SK-N-SH (cell line): Measurements from ENCODE around the gene TBXT. TPM values are rescaled to one million over a fixed set of nuclear protein-coding genes. Genes with fewer than 3 reads are reported as not detected.

ENCODE experiments used
- CTCF ChIA-PET: fragments of 300-600, 350-600 bp; formaldehyde crosslinking; extraction: SDS; loops from one replicate; lab custom pipeline; 2021; lab: Yijun Ruan, JAX
- POLR2A ChIA-PET: fragments of 350-600 bp; sonication (Branson Sonifier 250); formaldehyde crosslinking; extraction: SDS; loops from one replicate; lab custom pipeline; 2020; ENCODE audit warnings: antibody characterized with exemption, inconsistent platforms; lab: Yijun Ruan, JAX
- DNase-seq: peaks from one replicate; pipeline ENCODE4 v3.0.0; 2012
- H2AFZ ChIP-seq: fragments of 200-600 bp; sonication (generic); 2 replicates; pipeline ENCODE4 v1.8.1; 2016; ENCODE audit warnings: antibody characterized with exemption, mild to moderate bottlenecking, low read depth
- H3F3A ChIP-seq: fragments of 200-600 bp; sonication (generic); replicated peaks from 2 replicates; pipeline ENCODE3; 2016; ENCODE audit warnings: antibody characterized with exemption, mild to moderate bottlenecking; ENCODE audit not compliant: insufficient read depth
- H3K27ac ChIP-seq, 2 experiments: fragments of 200-500 bp in 1 of 2; fragments of 200-600 bp in 1 of 2; sonication (Bioruptor generic) in 1 of 2; sonication (generic), shearing (Covaris generic) in 1 of 2; 2 replicates each; pipeline versions ENCODE4 v1.5.1 to v1.6.1; 2014 to 2016; ENCODE audit warnings: low read depth in 2 of 2, inconsistent platforms in 1 of 2, low read length in 1 of 2, mild to moderate bottlenecking in 1 of 2, mixed read lengths in 1 of 2
- H3K27me3 ChIP-seq: fragments of 200-600 bp; sonication (generic), shearing (Covaris generic); 2 replicates; pipeline ENCODE4 v1.6.1; 2016; ENCODE audit warnings: mixed run types; ENCODE audit not compliant: insufficient read depth
- H3K36me3 ChIP-seq, 2 experiments: fragments of 200-500 bp in 1 of 2; fragments of 200-600 bp in 1 of 2; sonication (Bioruptor generic) in 1 of 2; sonication (generic) in 1 of 2; replicated peaks in 1 of 2; 2 replicates each; pipeline versions ENCODE3 to v1.5.1; 2014 to 2016; ENCODE audit warnings: low read length in 1 of 2, mild to moderate bottlenecking in 1 of 2; ENCODE audit not compliant: insufficient read depth in 2 of 2, control insufficient read depth in 1 of 2
- H3K4me1 ChIP-seq, 2 experiments: fragments of 200-500 bp in 1 of 2; fragments of 200-600 bp in 1 of 2; sonication (Bioruptor generic) in 1 of 2; sonication (generic), shearing (Covaris generic) in 1 of 2; 2 replicates each; pipeline versions ENCODE4 v1.5.1 to v1.6.1; 2014 to 2016; ENCODE audit warnings: low read depth in 1 of 2, low read length in 1 of 2, mixed run types in 1 of 2; ENCODE audit not compliant: insufficient read depth in 2 of 2, control insufficient read depth in 1 of 2
- H3K4me2 ChIP-seq: fragments of 200-600 bp; sonication (generic), shearing (Covaris generic); 2 replicates; pipeline ENCODE4 v1.6.1; 2017; ENCODE audit warnings: mixed run types
- H3K4me3 ChIP-seq, 2 experiments: fragments of 200-500 bp in 1 of 2; fragments of 200-600 bp in 1 of 2; sonication (Bioruptor generic) in 1 of 2; sonication (generic), shearing (Covaris generic) in 1 of 2; 2 replicates each; pipeline versions ENCODE4 v1.5.1 to v1.8.1; 2014 to 2016; ENCODE audit warnings: low read depth in 2 of 2, inconsistent platforms in 1 of 2, low read length in 1 of 2, mild to moderate bottlenecking in 1 of 2, mixed read lengths in 1 of 2, moderate library complexity in 1 of 2
- H3K79me2 ChIP-seq: fragments of 200-600 bp; sonication (generic); 2 replicates; pipeline ENCODE4 v1.8.1; 2017; ENCODE audit warnings: mild to moderate bottlenecking; ENCODE audit not compliant: insufficient read depth
- H3K9ac ChIP-seq: fragments of 200-600 bp; sonication (generic); 2 replicates; pipeline ENCODE4 v1.6.1; 2017; ENCODE audit warnings: mixed run types
- H3K9me2 ChIP-seq: fragments of 200-600 bp; sonication (generic); 2 replicates; pipeline ENCODE4 v1.6.1; 2017; ENCODE audit warnings: mixed run types
- H3K9me3 ChIP-seq: fragments of 200-600 bp; sonication (generic); 2 replicates; pipeline ENCODE4 v1.6.1; 2017; ENCODE audit warnings: mixed run types, mild to moderate bottlenecking, moderate library complexity
- H4K20me1 ChIP-seq: fragments of 200-600 bp; sonication (generic); 2 replicates; pipeline ENCODE4 v1.6.1; 2017; ENCODE audit warnings: mild to moderate bottlenecking, mixed run types; ENCODE audit not compliant: insufficient read depth
- CHD2 ChIP-seq: fragments of 150-350 bp; IDR thresholded peaks from 2 replicates; pipeline ENCODE4 v1.6.1; 2018; ENCODE audit warnings: low read length; ENCODE audit not compliant: partially characterized antibody
- FOXJ3 ChIP-seq: sonication (generic); formaldehyde crosslinking; IDR thresholded peaks from 2 replicates; pipeline ENCODE4 v1.5.1; 2020; ENCODE audit warnings: mild to moderate bottlenecking, missing genetic modification reagents
- FOXM1 ChIP-seq: IDR thresholded peaks from 2 replicates; pipeline ENCODE4 v1.4.0; 2012; ENCODE audit warnings: low read depth, mild to moderate bottlenecking
- GABPA ChIP-seq: IDR thresholded peaks from 2 replicates; pipeline ENCODE4 v1.4.0; 2012; ENCODE audit warnings: low read depth, mild to moderate bottlenecking
- MEF2A ChIP-seq: IDR thresholded peaks from 2 replicates; pipeline ENCODE4 v1.4.0; 2012; ENCODE audit warnings: low read depth, borderline replicate concordance
- POLR2AphosphoS5 ChIP-seq: IDR thresholded peaks from 2 replicates; pipeline ENCODE4 v1.6.1; 2012; ENCODE audit warnings: low read depth, low read length
- RFX5 ChIP-seq: IDR thresholded peaks from 2 replicates; pipeline ENCODE4 v1.6.1; 2012; ENCODE audit warnings: mild to moderate bottlenecking, improper control_type of control experiment, low read length
- RXRA ChIP-seq: IDR thresholded peaks from 2 replicates; pipeline ENCODE4 v1.4.0; 2012; ENCODE audit warnings: low read depth, mild to moderate bottlenecking, borderline replicate concordance
- SIN3A ChIP-seq: IDR thresholded peaks from 2 replicates; pipeline ENCODE4 v1.6.1; 2012; ENCODE audit warnings: low read depth, mild to moderate bottlenecking, low read length, moderate library complexity, borderline replicate concordance
- SMC3 ChIP-seq: IDR thresholded peaks from 2 replicates; pipeline ENCODE4 v1.6.1; 2012; ENCODE audit warnings: low read depth, low read length, improper control_type of control experiment
- TAF1 ChIP-seq: IDR thresholded peaks from 2 replicates; pipeline ENCODE4 v1.6.1; 2012; ENCODE audit warnings: low read depth, mild to moderate bottlenecking, low read length, moderate library complexity, borderline replicate concordance
- TCF12 ChIP-seq: IDR thresholded peaks from 2 replicates; pipeline ENCODE4 v1.4.0; 2012
- YY1 ChIP-seq: IDR thresholded peaks from 2 replicates; pipeline ENCODE4 v1.4.0; 2012; ENCODE audit warnings: low read depth, mild to moderate bottlenecking
- WGBS: methylation state at CpG from one replicate; pipeline ENCODE4 v1.1.6; 2017; ENCODE audit warnings: low lambda C conversion rate; 5-methylcytosine and 5-hydroxymethylcytosine counted together
- polyA plus RNA-seq, 3 experiments: library from polyadenylated mRNA; depleted of rRNA; stranded (reverse); fragments of >200 nt; gene quantifications; 2 replicates each; pipeline ENCODE4 v1.2.3, GENCODE V29; 2012
- TF ChIP-seq, protein P1 (sequence below): fragments of 150-350 bp; IDR thresholded peaks from 2 replicates; pipeline ENCODE4 v1.6.1; 2016; ENCODE audit warnings: mild to moderate bottlenecking, low read depth, low read length
- TF ChIP-seq, protein P2 (sequence below): fragments of 200-600 bp; sonication (generic); IDR thresholded peaks from 2 replicates; pipeline ENCODE4 v1.6.1; 2017; ENCODE audit warnings: antibody characterized with exemption, mild to moderate bottlenecking, moderate library complexity

Gene TBXT, protein sequence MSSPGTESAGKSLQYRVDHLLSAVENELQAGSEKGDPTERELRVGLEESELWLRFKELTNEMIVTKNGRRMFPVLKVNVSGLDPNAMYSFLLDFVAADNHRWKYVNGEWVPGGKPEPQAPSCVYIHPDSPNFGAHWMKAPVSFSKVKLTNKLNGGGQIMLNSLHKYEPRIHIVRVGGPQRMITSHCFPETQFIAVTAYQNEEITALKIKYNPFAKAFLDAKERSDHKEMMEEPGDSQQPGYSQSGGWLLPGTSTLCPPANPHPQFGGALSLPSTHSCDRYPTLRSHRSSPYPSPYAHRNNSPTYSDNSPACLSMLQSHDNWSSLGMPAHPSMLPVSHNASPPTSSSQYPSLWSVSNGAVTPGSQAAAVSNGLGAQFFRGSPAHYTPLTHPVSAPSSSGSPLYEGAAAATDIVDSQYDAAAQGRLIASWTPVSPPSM
- polyA plus RNA-seq (2012; rRNA removed): not detected in 2 replicates
- polyA plus RNA-seq (2012; cell fraction: cytosol; rRNA removed): not detected in 2 replicates
- polyA plus RNA-seq (2012; cell fraction: nucleus; rRNA removed): not detected in 2 replicates

DNA sequence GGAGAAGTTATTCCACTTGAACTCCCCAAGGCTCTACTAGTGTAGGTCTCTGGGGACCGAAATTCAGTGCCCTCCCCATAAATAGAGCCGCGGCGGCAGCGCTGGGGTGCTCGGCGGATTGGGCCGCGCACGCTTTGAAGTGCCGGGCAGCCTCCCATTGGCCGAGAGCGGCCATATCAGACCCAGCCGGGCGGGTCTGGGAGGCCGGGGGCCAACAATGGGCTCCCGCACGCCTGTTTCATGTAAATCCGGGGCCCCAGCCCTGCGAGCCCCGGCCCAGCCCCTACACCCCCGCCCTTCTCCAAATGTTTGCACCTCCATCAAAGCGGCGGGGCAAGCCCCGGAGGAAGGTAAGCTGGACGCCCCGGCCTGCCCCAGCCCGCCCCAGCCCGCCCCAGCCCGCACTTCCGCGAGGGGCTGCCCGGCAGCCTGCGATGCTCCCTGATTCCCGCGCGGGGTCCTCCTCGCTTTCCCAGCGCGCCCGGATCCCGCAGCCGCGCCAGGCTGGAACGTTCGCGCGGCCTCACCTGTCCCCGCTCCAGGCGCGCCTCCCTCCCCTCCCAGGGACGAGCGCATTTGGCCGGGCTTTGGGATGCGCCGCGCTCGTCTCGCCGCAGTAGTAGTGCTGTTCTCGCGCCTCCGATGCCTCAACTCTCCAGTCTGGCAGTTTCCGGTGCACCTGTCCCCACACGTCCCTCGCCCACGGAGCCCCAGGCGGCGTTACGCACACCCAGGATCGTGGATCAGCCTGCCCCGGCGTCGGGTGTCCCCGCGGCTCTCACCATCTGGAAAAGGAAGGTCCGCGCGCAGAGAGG, at the start of gene TBXT:
TSS of gene TBXT (minus strand) at position 51 of the 815 bp plus-strand sequence. CDS start 260 bp downstream, outside the sequence.
- Histone ChIP-seq H3K9me2 (no peaks in the 10 kb centered on the region), H2AFZ (no peak within 1 kb of the TSS), H4K20me1 (no peaks in the 10 kb centered on the region), H3K4me1 (no peaks in the 10 kb centered on the region; a peak in 1 of 4 replicates), H3K4me2 (no peak within 1 kb of the TSS), H3K4me3 (no peak within 1 kb of the TSS), H3K79me2 (no peaks in the 10 kb centered on the region)
- ChIA-PET CTCF (no interaction called here), POLR2A (no interaction called here)
- DNase-seq: no peak
- TF ChIP-seq GABPA: no peak
- no peak for TF ChIP-seq FOXM1
- TF ChIP-seq TCF12: no peak
- no peak for TF ChIP-seq CHD2
- no peak for TF ChIP-seq SMC3
- TF ChIP-seq TAF1: no peak
- TF ChIP-seq RFX5: no peak
- TF ChIP-seq, protein P1, sequence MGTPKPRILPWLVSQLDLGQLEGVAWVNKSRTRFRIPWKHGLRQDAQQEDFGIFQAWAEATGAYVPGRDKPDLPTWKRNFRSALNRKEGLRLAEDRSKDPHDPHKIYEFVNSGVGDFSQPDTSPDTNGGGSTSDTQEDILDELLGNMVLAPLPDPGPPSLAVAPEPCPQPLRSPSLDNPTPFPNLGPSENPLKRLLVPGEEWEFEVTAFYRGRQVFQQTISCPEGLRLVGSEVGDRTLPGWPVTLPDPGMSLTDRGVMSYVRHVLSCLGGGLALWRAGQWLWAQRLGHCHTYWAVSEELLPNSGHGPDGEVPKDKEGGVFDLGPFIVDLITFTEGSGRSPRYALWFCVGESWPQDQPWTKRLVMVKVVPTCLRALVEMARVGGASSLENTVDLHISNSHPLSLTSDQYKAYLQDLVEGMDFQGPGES: no peak
- TF ChIP-seq, protein P2, sequence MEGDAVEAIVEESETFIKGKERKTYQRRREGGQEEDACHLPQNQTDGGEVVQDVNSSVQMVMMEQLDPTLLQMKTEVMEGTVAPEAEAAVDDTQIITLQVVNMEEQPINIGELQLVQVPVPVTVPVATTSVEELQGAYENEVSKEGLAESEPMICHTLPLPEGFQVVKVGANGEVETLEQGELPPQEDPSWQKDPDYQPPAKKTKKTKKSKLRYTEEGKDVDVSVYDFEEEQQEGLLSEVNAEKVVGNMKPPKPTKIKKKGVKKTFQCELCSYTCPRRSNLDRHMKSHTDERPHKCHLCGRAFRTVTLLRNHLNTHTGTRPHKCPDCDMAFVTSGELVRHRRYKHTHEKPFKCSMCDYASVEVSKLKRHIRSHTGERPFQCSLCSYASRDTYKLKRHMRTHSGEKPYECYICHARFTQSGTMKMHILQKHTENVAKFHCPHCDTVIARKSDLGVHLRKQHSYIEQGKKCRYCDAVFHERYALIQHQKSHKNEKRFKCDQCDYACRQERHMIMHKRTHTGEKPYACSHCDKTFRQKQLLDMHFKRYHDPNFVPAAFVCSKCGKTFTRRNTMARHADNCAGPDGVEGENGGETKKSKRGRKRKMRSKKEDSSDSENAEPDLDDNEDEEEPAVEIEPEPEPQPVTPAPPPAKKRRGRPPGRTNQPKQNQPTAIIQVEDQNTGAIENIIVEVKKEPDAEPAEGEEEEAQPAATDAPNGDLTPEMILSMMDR: no peak
- TF ChIP-seq SIN3A: no peak
- no peak for TF ChIP-seq YY1
- no peak for TF ChIP-seq RXRA
- TF ChIP-seq MEF2A: no peak
- no peak for TF ChIP-seq POLR2AphosphoS5
- no peak for TF ChIP-seq FOXJ3 (CRISPR knock-in tag)
- TF ChIP-seq, all 33 proteins: peak for 0
- H3K27me3 ChIP-seq: peaks cover 68% of the 10 kb centered on the region
- no peaks in the 10 kb centered on the region for H3K9me3 ChIP-seq
- H3K27ac ChIP-seq: no peak within 1 kb of the TSS
- WGBS: 14% methylated on average over 39 of the region's 79 CpGs
- H3K36me3 ChIP-seq: no peaks in the 10 kb centered on the region
- H3F3A ChIP-seq: no peaks in the 10 kb centered on the region
- H3K9ac ChIP-seq: no peak within 1 kb of the TSS
